ENCODE measurements around the gene WDR5. TPM values are rescaled to one million over a fixed set of nuclear protein-coding genes. Genes with fewer than 3 reads are reported as not detected.

WDR5 gene
- total and polyA plus RNA-seq, 2 experiments from 2014 or later = 21.0 to 25.9 TPM

GRCh38 chr9:134155812-134156377 is 20.0 kb downstream of the WDR5 start:
- DNase-seq = no peak
- in situ Hi-C loops (cut with MboI) = no loop called here
- Histone ChIP-seq H3K79me2 (ENCODE audit: insufficient read depth) (no peaks in the 10 kb centered on the region), H3K9me3 (ENCODE audit: low read depth) (no peaks in the 10 kb centered on the region), H3K4me1 (ENCODE audit: insufficient read depth) (no peaks in the 10 kb centered on the region), H3K27me3 (replicated peaks; ENCODE audit: insufficient read depth) (no peaks in the 10 kb centered on the region), H2AFZ (no peak overlapping the region), H3K4me2 (ENCODE audit: unreplicated experiment) (no peak overlapping the region), H4K20me1 (ENCODE audit: insufficient read depth) (no peaks in the 10 kb centered on the region), H3F3A (ENCODE audit: insufficient read depth) (no peaks in the 10 kb centered on the region), H3K36me3 (ENCODE audit: low read depth) (peaks cover 12% of the 10 kb centered on the region; the same call in 1 of the 2 replicates), H3K9me2 (ENCODE audit: insufficient read depth) (no peaks in the 10 kb centered on the region), H3K4me3 (no peak overlapping the region), H3K27ac (no peak overlapping the region), H3K9ac (no peak overlapping the region)
- TF ChIP-seq EZH2 (IDR thresholded peaks at IDR 0.05; ENCODE audit: insufficient read depth, poor library complexity, severe bottlenecking) (no peak), EZH2phosphoT487 (IDR thresholded peaks at IDR 0.05; ENCODE audit: insufficient read depth, low read depth) (no peak)
- 92 to 93% methylated on average over 19 to 20 of the region's 20 CpGs for whole genome bisulfite sequencing, 2 experiments (ENCODE audit: low coverage in 1 of 2, low lambda C conversion rate in 2 of 2, missing lambda C conversion rate in 2 of 2)

- Histone ChIP-seq H3K9ac (no peak overlapping the region), H3K27ac (no peak overlapping the region), H3K9me2 (ENCODE audit: insufficient read depth) (no peaks in the 10 kb centered on the region), H3F3A (ENCODE audit: insufficient read depth) (no peaks in the 10 kb centered on the region), H3K9me3 (ENCODE audit: low read depth) (no peaks in the 10 kb centered on the region), H3K27me3 (replicated peaks; ENCODE audit: insufficient read depth) (no peaks in the 10 kb centered on the region), H3K79me2 (ENCODE audit: insufficient read depth) (no peaks in the 10 kb centered on the region), H4K20me1 (ENCODE audit: insufficient read depth) (no peaks in the 10 kb centered on the region), H3K4me1 (ENCODE audit: insufficient read depth) (no peaks in the 10 kb centered on the region), H3K36me3 (ENCODE audit: low read depth) (peaks cover 12% of the 10 kb centered on the region; the same call in 1 of the 2 replicates), H2AFZ (no peak overlapping the region), H3K4me3 (no peak overlapping the region), H3K4me2 (ENCODE audit: unreplicated experiment) (no peak overlapping the region)
- in situ Hi-C loops (cut with MboI) = no loop called here
- DNase-seq = no peak
- WGBS, 2 experiments (ENCODE audit: low coverage in 1 of 2, low lambda C conversion rate in 2 of 2, missing lambda C conversion rate in 2 of 2) = 91 to 92% methylated on average over 33 of the region's 33 CpGs
- no peak for TF ChIP-seq EZH2 (IDR thresholded peaks at IDR 0.05; ENCODE audit: insufficient read depth, poor library complexity, severe bottlenecking)
- TF ChIP-seq EZH2phosphoT487 (IDR thresholded peaks at IDR 0.05; ENCODE audit: insufficient read depth, low read depth) = no peak
Observed at GRCh38 chr9:134156564-134157377, 20.9 kb downstream of the WDR5 start.

GRCh38 chr9:134157378-134157885 is 21.6 kb downstream of the WDR5 start:
- peaks cover 12% of the 10 kb centered on the region; the same call in 1 of the 2 replicates for H3K36me3 ChIP-seq (ENCODE audit: low read depth)
- no peak overlapping the region for H3K27ac ChIP-seq
- TF ChIP-seq EZH2phosphoT487 (IDR thresholded peaks at IDR 0.05; ENCODE audit: insufficient read depth, low read depth) (no peak), EZH2 (IDR thresholded peaks at IDR 0.05; ENCODE audit: insufficient read depth, poor library complexity, severe bottlenecking) (no peak)
- H3K27me3 ChIP-seq (replicated peaks; ENCODE audit: insufficient read depth) = no peaks in the 10 kb centered on the region
- no peak overlapping the region for H2AFZ ChIP-seq
- no peaks in the 10 kb centered on the region for H3K79me2 ChIP-seq (ENCODE audit: insufficient read depth)
- in situ Hi-C loops (cut with MboI) = no loop called here
- H3K9me2 ChIP-seq (ENCODE audit: insufficient read depth) = no peaks in the 10 kb centered on the region
- no peaks in the 10 kb centered on the region for H3K4me1 ChIP-seq (ENCODE audit: insufficient read depth)
- H3F3A ChIP-seq (ENCODE audit: insufficient read depth) = peaks cover 3% of the 10 kb centered on the region
- H3K9me3 ChIP-seq (ENCODE audit: low read depth) = no peaks in the 10 kb centered on the region
- no peak overlapping the region for H3K9ac ChIP-seq
- no peaks in the 10 kb centered on the region for H4K20me1 ChIP-seq (ENCODE audit: insufficient read depth)
- H3K4me2 ChIP-seq (ENCODE audit: unreplicated experiment) = no peak overlapping the region
- no peak for DNase-seq
- no peak overlapping the region for H3K4me3 ChIP-seq
- WGBS, 2 experiments (ENCODE audit: low coverage in 1 of 2, low lambda C conversion rate in 2 of 2, missing lambda C conversion rate in 2 of 2) = 96 to 97% methylated on average over 23 of the region's 23 CpGs

- H3K4me2 ChIP-seq (ENCODE audit: unreplicated experiment) = no peak overlapping the region
- H3K9me3 ChIP-seq (ENCODE audit: low read depth) = no peaks in the 10 kb centered on the region
- in situ Hi-C loops (cut with MboI) = no loop called here
- H3K9ac ChIP-seq = no peak overlapping the region
- no peak overlapping the region for H3K4me3 ChIP-seq
- H3K9me2 ChIP-seq (ENCODE audit: insufficient read depth) = no peaks in the 10 kb centered on the region
- H4K20me1 ChIP-seq (ENCODE audit: insufficient read depth) = no peaks in the 10 kb centered on the region
- TF ChIP-seq EZH2 (IDR thresholded peaks at IDR 0.05; ENCODE audit: insufficient read depth, poor library complexity, severe bottlenecking) = no peak
- no peak for TF ChIP-seq EZH2phosphoT487 (IDR thresholded peaks at IDR 0.05; ENCODE audit: insufficient read depth, low read depth)
- no peak overlapping the region for H3K27ac ChIP-seq
- no peaks in the 10 kb centered on the region for H3K79me2 ChIP-seq (ENCODE audit: insufficient read depth)
- H3F3A ChIP-seq (ENCODE audit: insufficient read depth) = peaks cover 9% of the 10 kb centered on the region
- no peaks in the 10 kb centered on the region for H3K27me3 ChIP-seq (replicated peaks; ENCODE audit: insufficient read depth)
- H2AFZ ChIP-seq = no peak overlapping the region
- H3K36me3 ChIP-seq (ENCODE audit: low read depth) = peaks cover 12% of the 10 kb centered on the region; the same call in 1 of the 2 replicates
- 86 to 88% methylated on average over 17 of the region's 17 CpGs for WGBS, 2 experiments (ENCODE audit: low coverage in 1 of 2, low lambda C conversion rate in 2 of 2, missing lambda C conversion rate in 2 of 2)
- DNase-seq = no peak
- no peaks in the 10 kb centered on the region for H3K4me1 ChIP-seq (ENCODE audit: insufficient read depth)
Observed at GRCh38 chr9:134158242-134158641, 22.4 kb downstream of the WDR5 start.

Data from GM23248 (cell line).